ENCODE data around the gene DIP2C. TPM values are rescaled to one million over a fixed set of nuclear protein-coding genes. Genes with fewer than 3 reads are reported as not detected.
"Not testable (repeated sequence)": the region's sequence is repeated elsewhere in the genome, so short reads cannot be mapped to it uniquely, and the experiment has no call there.

The DIP2C gene
- total RNA-seq, 1 experiment from 2014 or later, result 11.0 TPM

GRCh38 chr10:596725-597345 is 92.6 kb downstream of the DIP2C start:
- no TSS peak for BruUV-seq (replicated peaks)

GRCh38 chr10:596131-596530 is 93.3 kb downstream of the DIP2C start:
- DNase-seq; H3K27me3 Mint-ChIP-seq (ENCODE audit: unreplicated experiment); BruUV-seq (replicated peaks); H3K36me3 Mint-ChIP-seq (ENCODE audit: insufficient read depth, unreplicated experiment); H3K4me1 Mint-ChIP-seq (ENCODE audit: low read depth, unreplicated experiment); H3K4me3 Mint-ChIP-seq (ENCODE audit: low read depth, unreplicated experiment); H3K9me3 Mint-ChIP-seq (ENCODE audit: low read depth, unreplicated experiment); intact Hi-C loops (cut with micrococcal nuclease; ENCODE audit: unreplicated experiment); H3K27ac Mint-ChIP-seq (ENCODE audit: unreplicated experiment): not testable (repeated sequence)
- CTCF ChIA-PET, result interaction anchor here (0.6 kb wide), 1 partner anchor 319 kb away, joined by 5 read pairs; no protein-coding TSS in a partner anchor

More at GRCh38 chr10:596725-597345, 92.6 kb downstream of the DIP2C start:
- no peaks in the 10 kb centered on the region for H3K27me3 Mint-ChIP-seq (ENCODE audit: unreplicated experiment)
- H3K36me3 Mint-ChIP-seq (ENCODE audit: insufficient read depth, unreplicated experiment), result no peaks in the 10 kb centered on the region
- CTCF ChIA-PET, result no interaction called here
- H3K9me3 Mint-ChIP-seq (ENCODE audit: low read depth, unreplicated experiment), result no peaks in the 10 kb centered on the region
- no peak overlapping the region for H3K27ac Mint-ChIP-seq (ENCODE audit: unreplicated experiment)
- no peak overlapping the region for H3K4me3 Mint-ChIP-seq (ENCODE audit: low read depth, unreplicated experiment)
- DNase-seq, result no peak
- intact Hi-C loops (cut with micrococcal nuclease; ENCODE audit: unreplicated experiment), result no loop called here
- TF ChIP-seq CTCF (IDR thresholded peaks at IDR 0.05; ENCODE audit: unreplicated experiment), result no peak
- no peaks in the 10 kb centered on the region for H3K4me1 Mint-ChIP-seq (ENCODE audit: low read depth, unreplicated experiment)

GRCh38 chr10:595473-595872 is 94.0 kb downstream of the DIP2C start:
- TF ChIP-seq CTCF (IDR thresholded peaks at IDR 0.05; ENCODE audit: unreplicated experiment), result no peak
- no peak overlapping the region for H3K4me3 Mint-ChIP-seq (ENCODE audit: low read depth, unreplicated experiment)
- H3K27me3 Mint-ChIP-seq (ENCODE audit: unreplicated experiment), result no peaks in the 10 kb centered on the region
- intact Hi-C loops (cut with micrococcal nuclease; ENCODE audit: unreplicated experiment), result no loop called here
- CTCF ChIA-PET, result no interaction called here
- H3K27ac Mint-ChIP-seq (ENCODE audit: unreplicated experiment), result no peak overlapping the region
- DNase-seq, result no peak
- H3K9me3 Mint-ChIP-seq (ENCODE audit: low read depth, unreplicated experiment), result no peaks in the 10 kb centered on the region
- no TSS peak for BruUV-seq (replicated peaks)
- H3K36me3 Mint-ChIP-seq (ENCODE audit: insufficient read depth, unreplicated experiment), result no peaks in the 10 kb centered on the region
- no peaks in the 10 kb centered on the region for H3K4me1 Mint-ChIP-seq (ENCODE audit: low read depth, unreplicated experiment)

GRCh38 chr10:594584-595270 is 94.7 kb downstream of the DIP2C start:
- Mint-ChIP-seq H3K4me3 (ENCODE audit: low read depth, unreplicated experiment) (no peak overlapping the region), H3K27ac (ENCODE audit: unreplicated experiment) (no peak overlapping the region), H3K4me1 (ENCODE audit: low read depth, unreplicated experiment) (no peaks in the 10 kb centered on the region), H3K36me3 (ENCODE audit: insufficient read depth, unreplicated experiment) (no peaks in the 10 kb centered on the region), H3K9me3 (ENCODE audit: low read depth, unreplicated experiment) (no peaks in the 10 kb centered on the region), H3K27me3 (ENCODE audit: unreplicated experiment) (no peaks in the 10 kb centered on the region)
- intact Hi-C loops (cut with micrococcal nuclease; ENCODE audit: unreplicated experiment), result no loop called here
- TF ChIP-seq CTCF (IDR thresholded peaks at IDR 0.05; ENCODE audit: unreplicated experiment), result no peak
- CTCF ChIA-PET, result no interaction called here
- no TSS peak for BruUV-seq (replicated peaks)
- DNase-seq, result no peak

- no peak for DNase-seq
- Mint-ChIP-seq H3K4me1 (ENCODE audit: low read depth, unreplicated experiment) (no peaks in the 10 kb centered on the region), H3K4me3 (ENCODE audit: low read depth, unreplicated experiment) (no peak overlapping the region), H3K36me3 (ENCODE audit: insufficient read depth, unreplicated experiment) (no peaks in the 10 kb centered on the region), H3K9me3 (ENCODE audit: low read depth, unreplicated experiment) (no peaks in the 10 kb centered on the region), H3K27me3 (ENCODE audit: unreplicated experiment) (no peaks in the 10 kb centered on the region), H3K27ac (ENCODE audit: unreplicated experiment) (no peak overlapping the region)
- CTCF ChIA-PET, result no interaction called here
- no peak for TF ChIP-seq CTCF (IDR thresholded peaks at IDR 0.05; ENCODE audit: unreplicated experiment)
- BruUV-seq (replicated peaks), result no TSS peak
- intact Hi-C loops (cut with micrococcal nuclease; ENCODE audit: unreplicated experiment), result no loop called here
Observed at GRCh38 chr10:593901-594457, 95.5 kb downstream of the DIP2C start.

Measured in Calu3 (cell line).